Esophagus squamous epithelium (tissue), 5 donors: Measurements from ENCODE around the gene IL17RB. TPM values are rescaled to one million over a fixed set of nuclear protein-coding genes. Genes with fewer than 3 reads are reported as not detected.

Experiments used
- DNase-seq: peaks from one replicate; lab custom pipeline; 2025; lab: John Stamatoyannopoulos, UW
- H3K27ac ChIP-seq, 4 donors: fragments of 200-600 bp; sonication (generic); one replicate each; pipeline ENCODE4 v1.5.1; 2016 to 2019; ENCODE audit warnings: mild to moderate bottlenecking in 1 of 4
- H3K27me3 ChIP-seq, 4 donors: fragments of 200-600 bp; sonication (generic); 1 replicate in 3 of 4; 2 replicates in 1 of 4; pipeline versions ENCODE4 v1.5.1 to v1.6.0; 2017 to 2021; ENCODE audit warnings: antibody characterized with exemption in 1 of 4
- H3K36me3 ChIP-seq, 3 donors: fragments of 200-600 bp; sonication (generic); one replicate each; pipeline ENCODE4 v1.5.1; 2016 to 2019
- H3K4me1 ChIP-seq, 3 donors: fragments of 200-600 bp; sonication (generic); one replicate each; pipeline ENCODE4 v1.5.1; 2017 to 2019
- H3K4me3 ChIP-seq, 4 donors: fragments of 200-600 bp; sonication (generic); 1 replicate in 3 of 4; 2 replicates in 1 of 4; pipeline ENCODE4 v1.5.1; 2016 to 2019; ENCODE audit warnings: mild to moderate bottlenecking in 2 of 4, moderate library complexity in 1 of 4
- H3K9me3 ChIP-seq, 3 donors: fragments of 200-600 bp; sonication (generic); one replicate each; pipeline ENCODE4 v1.5.1; 2016 to 2019
- POLR2A ChIP-seq, 4 donors: fragments of 450-650 bp; IDR thresholded peaks; one replicate each; pipeline ENCODE4 v1.6.1; 2017; ENCODE audit warnings: antibody characterized with exemption in 4 of 4, mild to moderate bottlenecking in 4 of 4, moderate library complexity in 3 of 4
- WGBS, 2 donors: methylation state at CpG; one replicate each; pipeline ENCODE4 v1.1.5; 2018; 5-methylcytosine and 5-hydroxymethylcytosine counted together
- intact Hi-C: fragments of 100-400 bp; cut with DNase I; formaldehyde crosslinking; loops from one replicate; pipeline ENCODE4 v1.15.0; 2022
- total RNA-seq, 4 donors: library from RNA; depleted of rRNA; stranded (reverse); fragments of >200 nt; gene quantifications; one replicate each; pipeline ENCODE4 v1.1.0, GENCODE V29; 2016
- TF ChIP-seq, protein P1 (sequence below), 6 experiments: fragments of 450-650 bp in 4 of 6; fragments of 200-600 bp in 2 of 6; sonication (generic) in 2 of 6; IDR thresholded peaks; one replicate each; pipeline ENCODE4 v1.5.1; 2016 to 2019; ENCODE audit warnings: antibody characterized with exemption in 6 of 6, mild to moderate bottlenecking in 4 of 6, moderate library complexity in 4 of 6
- donor health status: DM: yes; HTN: yes; CAD: no.

Gene IL17RB
- total RNA-seq, 4 donors from 2014 or later: 0.23 to 0.66 (median 0.52) TPM

DNA sequence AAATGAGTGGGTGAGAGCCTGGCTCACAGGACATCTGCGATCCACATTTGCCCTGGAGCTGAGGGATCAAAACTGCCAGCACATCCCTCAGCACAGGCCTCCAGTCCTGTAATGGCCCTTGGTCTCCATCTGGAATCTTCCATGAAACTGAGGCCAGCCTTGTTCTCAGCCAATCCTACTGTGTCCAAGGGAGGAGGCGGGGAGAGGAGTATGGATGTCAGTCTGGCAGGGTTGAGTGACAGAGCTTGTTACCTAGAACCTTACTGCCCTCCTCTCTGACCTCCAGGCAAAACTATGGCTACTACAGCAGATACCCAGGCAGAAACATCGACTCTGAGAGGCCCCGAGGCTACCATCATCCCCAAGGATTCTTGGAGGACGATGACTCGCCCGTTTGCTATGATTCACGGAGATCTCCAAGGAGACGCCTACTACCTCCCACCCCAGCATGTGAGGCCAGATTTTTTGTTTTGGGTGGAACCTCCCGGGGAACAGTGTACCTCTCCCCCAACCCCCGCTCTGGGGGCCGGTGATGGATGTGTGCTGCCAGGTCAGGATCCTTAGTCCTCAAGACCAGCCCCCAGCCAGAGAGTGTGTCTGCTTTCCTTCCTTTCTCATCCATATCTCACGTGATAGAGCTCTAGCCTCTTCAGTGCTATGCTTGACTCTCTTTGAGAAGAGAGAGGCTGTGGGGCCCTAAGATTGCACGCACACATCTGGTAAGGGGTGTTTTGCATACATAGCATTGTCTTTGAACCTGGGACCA, 41.5 kb upstream of the IL17RB start:
- Histone ChIP-seq H3K36me3 (no peaks in the 10 kb centered on the region), H3K27ac (no peak overlapping the region), H3K27me3 (peaks cover 0 to 42% (median 0%) of the 10 kb centered on the region in 4 donors), H3K4me3 (no peak overlapping the region), H3K4me1 (peaks cover 0 to 11% (median 0%) of the 10 kb centered on the region in 3 donors), H3K9me3 (no peaks in the 10 kb centered on the region)
- TF ChIP-seq, protein P1, sequence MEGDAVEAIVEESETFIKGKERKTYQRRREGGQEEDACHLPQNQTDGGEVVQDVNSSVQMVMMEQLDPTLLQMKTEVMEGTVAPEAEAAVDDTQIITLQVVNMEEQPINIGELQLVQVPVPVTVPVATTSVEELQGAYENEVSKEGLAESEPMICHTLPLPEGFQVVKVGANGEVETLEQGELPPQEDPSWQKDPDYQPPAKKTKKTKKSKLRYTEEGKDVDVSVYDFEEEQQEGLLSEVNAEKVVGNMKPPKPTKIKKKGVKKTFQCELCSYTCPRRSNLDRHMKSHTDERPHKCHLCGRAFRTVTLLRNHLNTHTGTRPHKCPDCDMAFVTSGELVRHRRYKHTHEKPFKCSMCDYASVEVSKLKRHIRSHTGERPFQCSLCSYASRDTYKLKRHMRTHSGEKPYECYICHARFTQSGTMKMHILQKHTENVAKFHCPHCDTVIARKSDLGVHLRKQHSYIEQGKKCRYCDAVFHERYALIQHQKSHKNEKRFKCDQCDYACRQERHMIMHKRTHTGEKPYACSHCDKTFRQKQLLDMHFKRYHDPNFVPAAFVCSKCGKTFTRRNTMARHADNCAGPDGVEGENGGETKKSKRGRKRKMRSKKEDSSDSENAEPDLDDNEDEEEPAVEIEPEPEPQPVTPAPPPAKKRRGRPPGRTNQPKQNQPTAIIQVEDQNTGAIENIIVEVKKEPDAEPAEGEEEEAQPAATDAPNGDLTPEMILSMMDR (IDR thresholded peaks at IDR 0.05): no peak
- TF ChIP-seq POLR2A (IDR thresholded peaks at IDR 0.05): no peak
- DNase-seq: no peak
- 44 to 54% methylated on average over 12 to 13 of the region's 14 CpGs for WGBS, 2 donors
- intact Hi-C loops: no loop called here

DNA sequence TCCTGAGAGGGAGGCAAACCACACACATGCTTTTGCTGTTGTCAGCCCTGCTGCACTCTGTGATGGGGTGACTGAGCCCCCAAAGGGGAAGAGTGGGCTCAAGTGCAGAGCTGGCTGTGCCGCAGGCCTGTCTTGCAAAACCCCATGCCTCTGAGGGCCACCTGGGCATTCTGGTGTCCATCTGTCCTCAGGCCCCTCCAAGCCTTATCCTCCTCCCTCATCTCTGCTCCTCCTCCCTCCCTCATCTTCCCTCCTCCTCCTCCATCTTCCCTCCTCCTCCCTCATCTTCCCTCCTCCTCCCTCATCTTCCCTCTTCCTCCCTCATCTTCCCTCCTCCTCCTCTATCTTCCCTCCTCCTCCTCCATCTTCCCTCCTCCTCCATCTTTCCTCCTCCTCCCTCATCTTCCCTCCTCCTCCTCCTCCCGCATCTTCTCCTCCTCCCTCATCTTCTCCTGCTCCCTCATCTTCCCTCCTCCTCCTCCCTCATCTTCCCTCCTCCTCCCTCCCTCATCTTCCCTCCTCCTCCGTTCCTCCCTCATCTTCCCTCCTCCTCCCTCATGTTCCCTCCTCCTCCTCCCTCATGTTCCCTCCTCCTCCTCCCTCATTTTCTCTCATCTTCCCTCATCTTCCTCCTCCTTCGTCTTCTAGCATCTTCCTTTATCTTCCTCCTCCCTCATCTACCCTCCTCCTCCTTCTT, 40.8 kb upstream of the IL17RB start:
- no peak overlapping the region for H3K27ac ChIP-seq
- peaks cover 0 to 4% (median 0%) of the 10 kb centered on the region in 3 donors for H3K4me1 ChIP-seq
- 81 to 83% methylated on average over 4 of the region's 4 CpGs for WGBS, 2 donors
- no peak overlapping the region for H3K4me3 ChIP-seq
- no peak for TF ChIP-seq POLR2A (IDR thresholded peaks at IDR 0.05)
- TF ChIP-seq, protein P1 (IDR thresholded peaks at IDR 0.05): no peak
- DNase-seq: no peak
- no peaks in the 10 kb centered on the region for H3K36me3 ChIP-seq
- H3K27me3 ChIP-seq: peaks cover 0 to 45% (median 0%) of the 10 kb centered on the region in 4 donors
- intact Hi-C loops: no loop called here
- H3K9me3 ChIP-seq: no peaks in the 10 kb centered on the region

DNA sequence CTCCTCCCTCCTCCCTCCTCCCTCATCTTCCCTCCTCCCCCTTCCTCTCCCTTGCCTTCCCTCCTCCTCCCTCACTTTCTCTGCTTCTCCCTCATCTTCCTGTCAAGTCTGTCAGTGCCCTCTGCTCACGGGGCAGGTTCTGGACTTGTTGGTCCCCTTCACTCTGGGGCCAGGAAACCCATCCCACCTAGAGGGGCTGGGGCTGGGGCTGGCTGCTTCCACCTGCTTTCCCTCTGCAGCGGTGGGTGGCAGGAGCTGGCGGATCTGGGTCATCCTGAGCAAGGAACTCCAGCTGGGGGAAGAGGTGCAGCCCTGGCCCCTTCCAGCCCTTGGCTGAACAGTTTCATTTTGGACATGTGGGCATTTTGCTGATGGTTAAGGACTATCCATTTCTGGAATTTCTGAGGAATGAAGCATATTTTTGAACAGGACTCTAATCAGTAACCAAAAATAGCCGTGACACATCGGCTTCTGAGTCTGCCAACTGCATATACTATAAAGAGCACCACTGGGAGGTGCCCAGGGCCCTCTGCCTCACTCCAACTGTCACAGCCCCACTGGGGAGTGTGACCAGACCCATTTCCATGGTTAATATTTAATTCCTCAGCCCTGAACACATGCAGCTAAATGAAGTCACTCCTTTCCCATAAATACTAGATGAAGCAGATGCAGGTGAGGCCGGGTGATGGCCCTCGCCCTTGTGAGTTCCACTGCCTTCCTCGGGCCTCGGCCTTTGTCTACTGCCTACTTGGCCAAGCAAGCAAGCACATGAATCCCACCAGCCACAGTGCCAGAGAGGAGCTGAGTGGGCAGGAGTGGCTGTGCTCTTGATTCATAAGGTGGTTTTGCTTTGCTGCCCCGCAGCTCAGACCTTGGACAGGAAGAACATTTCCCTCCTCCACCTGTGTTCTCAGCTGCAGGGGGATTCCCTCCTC, 39.9 kb upstream of the IL17RB start:
- no peaks in the 10 kb centered on the region for H3K9me3 ChIP-seq
- no peak overlapping the region for H3K27ac ChIP-seq
- no peaks in the 10 kb centered on the region for H3K36me3 ChIP-seq
- intact Hi-C loops: no loop called here
- 64 to 71% methylated on average over 4 to 7 of the region's 10 CpGs for WGBS, 2 donors
- no peak for DNase-seq
- H3K4me1 ChIP-seq: no peaks in the 10 kb centered on the region
- no peak overlapping the region for H3K4me3 ChIP-seq
- peaks cover 0 to 45% (median 0%) of the 10 kb centered on the region in 4 donors for H3K27me3 ChIP-seq
- TF ChIP-seq, protein P1 (IDR thresholded peaks at IDR 0.05): no peak
- no peak for TF ChIP-seq POLR2A (IDR thresholded peaks at IDR 0.05)

DNA sequence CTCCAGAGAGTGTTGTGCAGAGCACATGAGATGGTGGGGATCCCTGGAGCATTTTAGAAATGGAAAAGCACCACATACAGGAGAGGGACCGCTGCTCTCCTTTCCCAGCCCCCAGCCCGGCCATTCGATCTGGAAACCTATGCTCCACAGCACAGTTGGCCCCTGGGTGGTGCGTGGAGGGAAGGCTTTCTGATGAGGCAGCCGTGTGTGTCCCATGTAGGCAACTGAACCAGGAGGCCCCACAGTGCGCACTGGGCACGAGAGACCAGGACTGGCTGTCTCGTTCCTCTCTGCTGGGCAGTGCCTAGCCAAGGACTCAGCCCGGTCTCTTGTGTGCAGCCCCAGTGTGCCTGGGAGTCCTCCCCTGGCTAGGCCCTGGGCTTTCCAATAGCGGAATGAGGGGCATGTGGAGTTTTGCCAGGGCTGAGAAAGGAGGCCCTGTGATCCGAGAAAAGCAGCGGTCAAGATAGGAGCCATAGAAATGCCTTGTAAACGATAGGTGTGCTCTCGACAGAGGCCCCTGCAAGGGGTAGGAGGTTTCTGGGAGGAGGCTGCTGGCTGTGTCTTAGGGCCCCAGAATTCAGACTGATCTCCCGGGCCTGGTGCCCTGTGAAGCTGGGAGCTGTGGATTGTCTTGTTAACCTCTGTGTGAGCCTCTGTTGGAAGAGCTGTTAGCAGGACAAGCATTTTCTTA, 39.1 kb upstream of the IL17RB start:
- no peaks in the 10 kb centered on the region for H3K36me3 ChIP-seq
- H3K27ac ChIP-seq: no peak overlapping the region
- H3K9me3 ChIP-seq: no peaks in the 10 kb centered on the region
- TF ChIP-seq POLR2A (IDR thresholded peaks at IDR 0.05): no peak
- TF ChIP-seq, protein P1 (IDR thresholded peaks at IDR 0.05): no peak
- H3K4me1 ChIP-seq: no peaks in the 10 kb centered on the region
- peaks cover 0 to 45% (median 0%) of the 10 kb centered on the region in 4 donors for H3K27me3 ChIP-seq
- no peak for DNase-seq
- H3K4me3 ChIP-seq: no peak overlapping the region
- 75 to 91% methylated on average over 8 to 13 of the region's 15 CpGs for WGBS, 2 donors
- intact Hi-C loops: no loop called here
